IPS DF 4.7 (cell line): ENCODE results near the gene ARRB1.
"Not testable (repeated sequence)": the region's sequence is repeated elsewhere in the genome, so short reads cannot be mapped to it uniquely, and the experiment has no call there.

ENCODE experiments used
- DNase-seq: peaks from one replicate; pipeline ENCODE4 v3.0.0-alpha.2; 2013; ENCODE audit warnings: low spot score; ENCODE audit errors: extremely low read depth

The ARRB1 gene

DNA sequence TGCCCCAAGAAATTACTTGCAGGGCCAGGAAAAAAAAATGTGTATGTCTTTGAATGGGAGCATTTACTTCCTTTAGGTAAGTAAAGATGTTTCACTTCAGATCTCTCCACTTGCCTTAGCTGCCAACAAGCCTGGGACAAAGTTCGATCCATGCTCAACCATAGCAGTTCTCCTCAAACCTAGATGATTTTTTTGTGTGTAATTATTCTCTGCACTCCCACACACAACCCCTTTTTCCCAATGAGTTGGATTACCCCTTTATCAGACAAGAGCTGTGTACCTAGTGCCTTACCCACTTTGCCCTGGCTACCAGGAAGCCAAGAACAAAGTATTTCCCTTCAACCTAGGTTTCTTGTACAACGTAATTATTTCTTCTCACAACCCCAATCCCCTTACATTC is 75.3 kb downstream of the ARRB1 start:
- DNase-seq, result no peak

DNA sequence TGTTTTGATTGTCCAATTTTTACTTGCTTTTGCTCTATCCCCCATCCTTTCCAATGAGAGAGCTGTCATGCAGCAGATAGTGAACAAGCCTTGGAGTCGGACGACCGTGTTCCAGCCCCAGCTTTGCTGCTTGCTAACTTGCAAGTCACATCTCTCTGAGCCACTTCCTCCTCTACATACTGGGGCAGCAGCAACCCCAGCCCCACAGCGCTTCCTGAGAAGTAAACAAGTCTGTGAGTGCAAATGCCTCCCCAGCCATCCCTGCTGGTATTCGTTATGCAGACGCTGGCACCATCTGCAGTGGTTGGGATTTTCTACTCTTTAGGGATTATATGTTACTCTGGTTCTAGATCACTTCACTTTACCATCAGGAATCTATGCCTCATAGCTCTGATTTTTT is 75.9 kb downstream of the ARRB1 start:
- no peak for DNase-seq

- DNase-seq, result not testable (repeated sequence)
Observed at GRCh38 chr11:75274716-75275115, 76.7 kb downstream of the ARRB1 start.

GRCh38 chr11:75273411-75274391 is 77.8 kb downstream of the ARRB1 start:
- no peak for DNase-seq

DNA sequence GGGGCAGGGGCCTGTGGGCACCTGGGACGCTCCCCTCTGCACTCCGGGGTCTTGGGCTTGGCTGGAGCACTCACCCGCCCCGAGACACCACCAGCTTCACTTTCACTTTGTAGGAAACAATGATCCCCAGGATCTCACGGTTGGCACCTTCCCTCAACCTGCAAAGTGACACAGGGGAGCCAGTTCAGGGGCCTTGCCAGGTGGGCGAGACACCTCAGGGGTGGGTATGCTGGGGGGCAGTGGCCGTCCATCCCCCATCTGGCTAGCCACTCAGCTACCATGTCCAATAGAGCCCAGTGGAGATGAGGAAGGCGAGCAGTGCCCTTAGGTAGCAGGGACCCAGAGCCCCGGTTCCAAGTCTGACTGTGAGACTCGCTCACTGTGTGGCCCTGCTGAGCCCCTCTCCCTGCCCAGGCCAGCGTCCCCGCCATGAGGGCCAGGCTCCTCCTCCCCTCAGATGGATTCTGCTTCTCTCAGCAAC is 78.6 kb downstream of the ARRB1 start:
- no peak for DNase-seq

- DNase-seq, result no peak
Observed at GRCh38 chr11:75272391-75272790, 79.1 kb downstream of the ARRB1 start.

GRCh38 chr11:75271730-75272129 is 79.7 kb downstream of the ARRB1 start:
- no peak for DNase-seq

- DNase-seq, result no peak
Observed at GRCh38 chr11:75270896-75271418, 80.5 kb downstream of the ARRB1 start.

DNA sequence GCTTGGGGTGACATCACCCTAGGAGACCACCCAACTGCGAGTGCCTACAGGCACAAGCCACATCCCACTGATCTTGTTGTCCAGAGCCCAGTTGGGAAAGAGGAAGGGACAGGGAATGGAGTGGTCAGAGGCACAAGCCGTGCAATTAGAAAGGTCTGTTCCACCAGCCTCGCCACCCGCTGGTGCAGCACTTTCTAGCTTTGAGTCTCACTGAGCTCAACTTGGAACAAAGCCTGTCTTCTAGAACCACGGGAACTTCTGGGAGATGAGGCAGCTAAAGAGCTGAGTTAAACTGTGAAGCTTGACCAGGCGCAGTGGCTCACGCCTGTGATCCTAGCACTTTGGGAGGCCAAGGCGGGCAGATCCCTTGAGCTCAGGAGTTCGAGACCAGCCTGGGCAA is 81.6 kb downstream of the ARRB1 start:
- no peak for DNase-seq

- DNase-seq, result no peak
Observed at GRCh38 chr11:75269367-75269660, 82.1 kb downstream of the ARRB1 start.

DNA sequence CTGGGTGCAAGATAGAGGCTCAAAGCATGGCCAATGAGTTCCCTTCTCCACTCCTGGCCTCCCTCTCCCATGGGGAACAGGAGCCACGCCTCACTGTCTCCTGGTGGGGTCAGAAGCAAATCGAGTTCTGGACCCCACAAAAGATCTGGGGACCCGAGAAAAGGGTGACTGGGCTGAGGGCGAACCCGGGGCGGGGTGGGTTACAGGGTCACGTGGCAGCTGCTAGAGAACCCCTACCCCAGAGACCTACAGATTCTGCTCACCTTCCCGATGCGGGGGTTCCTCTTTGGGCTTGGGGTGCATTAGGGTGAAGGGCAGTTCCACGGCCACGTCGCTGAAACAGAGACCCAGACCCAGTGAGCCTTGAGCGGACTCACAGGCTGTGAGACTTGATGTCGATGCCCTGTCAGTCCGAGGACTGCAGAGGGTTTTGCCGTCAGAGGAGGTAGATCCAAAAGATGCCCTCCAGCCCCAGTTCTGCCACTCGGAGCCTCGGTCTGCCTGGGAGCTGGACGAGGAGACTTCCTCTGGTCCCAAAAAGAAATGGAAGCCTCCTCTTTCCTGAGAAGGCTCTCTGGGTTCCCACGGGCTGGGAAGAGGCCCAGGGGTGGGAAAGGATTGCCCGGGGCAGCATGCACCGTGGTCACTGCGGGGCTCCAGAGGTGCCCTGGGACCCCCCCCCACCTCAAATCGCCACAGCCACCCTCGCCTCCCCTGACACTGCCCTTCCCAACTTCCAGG is 82.7 kb downstream of the ARRB1 start:
- DNase-seq, result no peak

- no peak for DNase-seq
Observed at GRCh38 chr11:75267171-75267970, 84.1 kb downstream of the ARRB1 start.

DNA sequence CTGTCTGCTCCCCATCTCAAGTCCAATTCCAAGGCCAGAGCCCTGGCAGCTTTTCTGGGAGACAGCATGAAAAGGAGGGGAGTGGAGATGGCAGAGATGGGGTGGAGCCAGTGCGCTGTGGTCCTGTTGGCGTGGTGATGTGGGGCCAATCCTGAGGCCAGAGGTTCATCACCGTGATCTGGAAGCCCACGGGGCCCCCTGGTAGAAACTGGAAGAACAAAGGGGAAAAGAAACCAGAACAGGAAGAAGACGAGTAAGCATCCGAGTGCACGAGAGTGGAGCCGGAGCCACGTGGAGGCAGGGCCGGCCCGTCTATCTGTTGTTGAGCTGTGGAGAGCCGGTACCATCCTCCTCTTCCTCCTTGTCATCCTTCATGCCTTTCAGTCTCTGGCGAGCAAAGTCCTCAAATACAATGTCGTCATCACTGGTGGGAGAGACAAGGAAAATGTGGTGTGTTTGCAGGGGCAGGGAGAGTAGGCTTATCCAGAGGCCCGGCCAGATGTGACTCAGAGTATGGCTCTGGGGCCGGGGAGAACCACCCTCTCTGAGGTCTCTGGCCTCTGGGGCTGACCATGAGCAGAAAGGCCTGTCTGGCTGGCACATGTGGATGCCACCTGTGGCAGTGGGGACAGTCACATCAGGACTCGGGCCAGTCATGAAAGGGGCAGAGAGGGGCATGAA is 85.5 kb downstream of the ARRB1 start:
- DNase-seq, result no peak

DNA sequence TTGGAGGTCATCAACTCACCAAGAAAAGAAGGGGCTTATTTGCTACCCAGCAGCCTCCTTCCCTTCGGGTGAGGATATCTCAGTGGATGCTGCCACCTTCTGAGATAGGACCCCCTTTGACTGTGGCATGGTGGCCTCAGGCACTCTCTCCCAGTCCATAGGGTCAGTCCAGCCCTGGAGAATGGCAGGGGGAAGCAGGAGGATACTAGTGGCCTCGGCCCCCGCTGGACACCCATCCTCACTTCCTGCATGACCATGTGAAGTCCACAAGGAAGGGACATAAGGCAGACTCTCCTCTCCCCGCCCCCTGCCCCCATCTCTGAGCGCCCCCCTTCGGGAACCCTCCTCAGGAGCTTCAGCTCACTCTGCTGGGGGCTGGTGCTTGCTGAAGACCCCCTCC is 86.5 kb downstream of the ARRB1 start:
- no peak for DNase-seq

DNA sequence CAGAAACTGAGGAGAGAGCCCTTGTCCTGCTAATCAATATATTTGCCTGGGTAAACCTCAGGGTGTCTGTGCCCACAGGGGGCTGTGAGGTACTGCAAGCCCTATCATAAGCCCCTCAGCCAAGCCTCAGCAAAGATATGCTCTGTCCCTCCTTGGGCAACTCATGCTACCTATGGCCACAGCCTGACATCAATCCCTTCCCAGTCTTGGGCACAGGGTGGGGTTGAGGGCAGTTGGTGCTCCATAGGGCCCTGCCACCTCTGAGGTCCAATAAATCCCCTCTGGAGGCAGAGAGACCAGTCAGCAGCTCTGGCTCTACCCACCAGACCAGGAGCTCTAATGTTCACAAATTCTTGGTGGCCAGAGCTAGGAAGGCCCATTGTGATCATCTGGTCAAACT is 87.1 kb downstream of the ARRB1 start:
- no peak for DNase-seq

DNA sequence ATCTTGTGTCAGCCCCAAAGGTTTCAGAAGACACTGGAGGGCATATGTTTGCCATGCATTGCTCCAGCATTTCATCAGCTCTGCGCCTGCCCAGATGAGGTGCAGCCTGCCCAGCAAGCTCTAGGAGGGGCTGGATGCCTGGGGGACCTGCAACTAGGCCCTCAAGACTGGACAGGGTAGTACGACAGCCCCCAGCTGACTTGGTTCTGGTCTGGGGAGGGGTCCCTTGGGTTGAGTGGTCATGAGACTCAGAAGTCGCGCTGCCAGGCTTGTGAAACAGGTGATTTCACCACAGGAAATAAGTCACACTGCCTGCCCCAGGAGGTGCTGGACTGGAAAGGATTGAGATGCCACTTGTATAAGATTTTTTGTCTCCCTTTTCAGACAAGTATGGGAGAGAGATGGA is 87.5 kb downstream of the ARRB1 start:
- DNase-seq, result no peak

DNA sequence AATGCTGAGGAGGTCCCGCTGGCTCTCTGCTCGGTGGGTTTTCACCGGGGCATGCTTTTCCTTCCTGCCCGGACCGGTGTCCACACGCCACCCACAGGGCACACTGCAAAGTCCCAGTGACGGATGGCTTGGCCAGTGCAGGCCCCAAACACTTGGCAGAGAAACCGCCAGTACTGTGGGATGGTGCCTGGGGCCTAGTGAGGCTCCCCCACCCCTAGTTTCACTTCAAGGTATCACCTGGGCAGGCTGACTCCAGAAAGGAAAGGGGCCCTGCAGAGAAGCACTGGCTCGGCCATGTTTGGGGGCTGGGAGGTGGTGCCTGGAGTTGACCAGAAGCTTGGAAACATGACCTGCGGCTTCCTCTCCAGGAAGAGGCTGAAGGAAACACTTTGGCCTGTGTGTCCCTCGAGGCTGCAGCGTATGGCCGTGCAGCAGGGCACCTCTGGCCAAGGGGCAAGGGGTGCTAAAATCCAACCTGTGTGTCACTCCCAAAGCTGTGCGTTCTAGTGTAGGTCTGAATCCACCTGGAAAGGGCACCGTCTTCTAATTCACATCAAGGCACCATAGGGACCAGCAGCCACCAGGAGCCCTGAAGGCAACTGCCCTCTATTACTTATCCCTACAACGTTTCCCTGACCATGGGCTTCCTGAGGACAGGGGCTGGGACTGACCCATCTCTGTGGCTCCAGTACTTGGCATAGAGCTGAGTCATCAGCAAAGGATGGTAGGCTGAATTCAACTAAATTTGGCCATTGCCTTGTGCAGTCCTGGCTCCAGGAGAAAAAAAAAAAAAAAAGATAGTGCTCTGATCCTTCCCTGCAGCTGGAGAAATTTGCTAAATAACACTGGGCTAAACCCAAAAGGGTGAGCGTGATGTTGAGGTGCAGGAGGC is 88.3 kb downstream of the ARRB1 start:
- no peak for DNase-seq

DNA sequence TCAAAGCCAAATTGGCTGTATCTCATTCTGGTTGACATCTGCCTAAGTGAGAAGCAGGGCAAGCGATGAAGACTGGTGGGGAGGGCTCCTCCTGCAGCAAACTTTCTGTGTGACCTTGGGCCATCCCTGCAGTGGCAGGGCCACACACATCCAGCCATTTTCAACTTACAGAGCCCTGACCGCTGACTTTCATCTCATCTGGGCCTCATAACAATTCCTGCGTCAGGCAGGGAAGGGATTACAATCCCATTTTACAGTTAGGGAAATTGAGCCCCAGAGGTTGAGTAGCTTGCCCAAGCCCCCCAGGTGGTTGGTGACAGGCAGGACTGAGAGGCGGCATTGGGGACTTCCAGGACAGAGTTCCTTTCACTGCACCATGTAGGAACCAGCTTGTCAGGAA is 89.0 kb downstream of the ARRB1 start:
- no peak for DNase-seq

- DNase-seq, result no peak
Observed at GRCh38 chr11:75261902-75262361, 89.5 kb downstream of the ARRB1 start.
